Activated CD4-positive, alpha-beta T cell treated with anti-CD3 and anti-CD28 coated beads, Interleukin-2, amount 50 U/mL, for 16 hours (primary cell): ENCODE results near the gene VSIG4.
"Not testable (repeated sequence)": the region's sequence is repeated elsewhere in the genome, so short reads cannot be mapped to it uniquely, and the experiment has no call there.

Experiments
- DNase-seq: peaks from one replicate; pipeline ENCODE4 v3.0.0-alpha.2; 2020

Gene VSIG4

GRCh38 chrX:65975161-65975751 is 64.6 kb downstream of the VSIG4 start:
- DNase-seq = not testable (repeated sequence)
